Stimulated activated CD4-positive, alpha-beta T cell treated with anti-CD3 and anti-CD28 coated beads, Interleukin-2, amount 100 ng/mL, for 4 hours (primary cell): ENCODE data around the gene HSD11B2.

ENCODE experiments used
- DNase-seq: peaks from one replicate; pipeline ENCODE4 v3.0.0-alpha.2; 2020; ENCODE audit warnings: low read depth

HSD11B2 gene

GRCh38 chr16:67477960-67478554 lies 47.1 kb downstream of the HSD11B2 start:
- no peak for DNase-seq

GRCh38 chr16:67480833-67481560 lies 50.1 kb downstream of the HSD11B2 start, which contains the start of gene ATP6V0D1:
Gene ATP6V0D1 (minus strand): TSS chr16:67481157. CDS start chr16:67481086, 71 bp downstream.
- peak; percentile 96 for DNase-seq

DNA sequence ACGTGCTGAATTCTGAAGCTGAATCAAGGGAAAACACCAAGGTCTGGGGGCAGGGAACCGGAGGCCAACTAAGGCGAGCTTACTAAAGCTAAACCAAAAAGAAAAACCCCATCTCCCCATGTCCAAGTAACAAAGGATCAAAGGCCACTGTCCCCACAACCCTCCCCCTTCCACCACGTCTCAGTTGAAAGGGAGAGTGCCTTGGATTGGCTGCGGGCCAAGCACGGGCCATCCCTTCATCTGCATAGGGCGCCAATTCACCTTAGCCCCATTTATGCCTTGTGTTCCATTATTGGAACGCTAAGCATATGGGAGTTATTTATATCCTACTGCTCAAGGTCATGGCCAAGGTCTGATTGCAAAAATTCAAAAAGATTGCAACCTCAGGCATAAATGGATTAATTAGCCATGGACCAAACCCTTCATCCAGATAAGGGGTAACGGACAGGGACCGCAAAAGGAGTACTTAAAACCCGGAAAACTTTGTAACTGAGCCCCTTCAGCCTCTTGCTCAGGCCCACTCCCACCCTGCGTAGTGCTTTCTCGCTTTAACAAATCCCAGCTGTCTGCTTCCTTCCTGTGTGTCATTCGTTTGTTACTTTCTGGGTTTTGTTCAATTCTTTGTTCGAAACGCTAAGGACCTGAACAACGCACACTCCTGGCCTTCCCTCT lies 50.8 kb downstream of the HSD11B2 start:
- no peak for DNase-seq

DNA sequence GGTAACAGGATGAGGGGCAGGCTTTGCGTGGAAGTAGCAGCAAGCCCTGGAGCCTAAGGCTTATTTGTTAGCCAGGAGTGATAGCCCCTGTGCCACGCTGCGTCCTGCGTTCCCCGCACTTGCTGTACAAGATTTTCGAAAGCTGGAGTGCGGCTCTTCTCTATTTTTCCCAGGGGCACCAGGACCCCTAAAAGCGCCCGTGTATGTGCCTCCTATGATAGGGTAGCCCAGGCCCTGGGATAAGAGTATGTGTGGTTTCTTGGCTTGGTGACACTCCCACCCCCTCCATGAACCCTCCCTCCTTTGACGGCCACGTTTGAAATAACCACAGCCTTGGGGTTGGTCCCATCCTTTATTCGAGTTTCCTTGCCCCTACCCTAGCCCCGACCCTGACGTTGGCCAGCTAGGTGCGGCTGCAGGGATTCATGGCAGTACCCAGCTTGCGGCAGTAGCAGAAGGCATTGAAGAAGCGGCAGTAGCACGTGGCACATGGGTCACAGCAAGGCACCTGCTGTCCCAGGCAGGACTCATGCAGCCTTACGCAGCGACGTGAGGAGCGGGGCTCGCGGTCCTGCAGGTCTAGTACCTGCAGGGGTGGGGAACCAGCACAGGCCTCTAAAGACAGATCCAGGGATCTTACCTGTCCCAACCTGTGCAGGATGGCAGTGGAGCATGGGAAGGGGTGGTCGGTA lies 51.5 kb downstream of the HSD11B2 start:
- DNase-seq, result no peak

DNA sequence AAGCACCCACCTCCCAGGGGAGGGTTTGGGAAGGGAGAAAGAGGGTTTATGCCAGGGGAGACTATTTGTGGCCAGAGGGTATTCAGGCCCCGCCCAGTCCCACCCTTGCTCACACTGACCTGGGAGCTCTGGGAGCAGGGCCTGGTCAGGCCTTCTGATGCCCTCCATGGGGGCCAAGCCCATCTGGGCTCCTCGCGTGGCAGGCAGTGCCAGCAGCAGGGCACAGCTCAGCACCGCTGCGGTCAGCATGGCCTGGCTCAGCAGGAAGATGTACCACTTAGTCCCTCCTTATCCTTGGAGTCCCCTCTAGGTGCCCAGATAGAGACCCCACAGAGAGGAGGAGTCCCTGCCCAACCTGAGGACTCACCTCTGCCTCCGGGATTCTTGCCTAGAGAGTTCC lies 52.2 kb downstream of the HSD11B2 start, which contains the start of gene AGRP:
TSS of gene AGRP (minus strand) at position 398 of the 400 bp plus-strand sequence. CDS start at position 249, 149 bp downstream.
- no peak for DNase-seq

DNA sequence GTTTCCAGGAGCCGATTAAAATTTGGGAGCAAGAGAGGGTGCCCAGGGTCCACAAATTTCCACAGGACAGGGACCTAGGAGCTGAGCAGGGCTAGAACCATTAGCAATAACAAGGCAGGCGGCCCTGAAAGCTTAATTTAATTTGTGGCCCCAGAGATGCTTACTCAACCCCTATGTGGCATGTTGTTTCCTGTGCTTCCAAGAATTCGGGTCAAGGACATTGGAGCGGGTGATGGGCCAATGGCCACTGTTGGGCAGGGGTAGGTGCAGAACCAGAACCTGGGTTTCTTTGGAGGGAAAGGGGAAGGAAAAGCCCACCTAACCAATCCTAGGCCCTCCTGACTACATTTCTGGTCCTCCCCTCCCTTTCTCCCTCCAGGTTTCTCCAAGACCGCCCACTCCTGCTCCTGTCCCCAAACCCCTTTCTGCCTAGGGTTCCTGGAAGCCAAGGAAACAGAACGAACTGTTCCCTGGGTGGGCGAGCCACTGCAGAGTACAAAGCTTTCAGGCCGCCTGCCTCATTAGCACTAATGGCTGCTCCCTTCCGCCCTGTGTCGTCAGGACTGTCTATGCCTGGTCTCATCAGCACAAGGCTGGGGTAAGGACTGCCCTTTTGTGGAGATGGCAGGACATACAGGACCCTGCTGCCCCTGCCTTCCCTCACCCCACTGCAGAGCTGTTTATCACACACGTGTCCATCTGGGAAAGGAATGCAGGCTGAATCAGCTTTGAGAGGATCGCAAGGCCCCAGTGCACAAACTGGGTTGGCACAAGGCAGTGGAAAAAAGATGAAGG lies 53.0 kb downstream of the HSD11B2 start:
- DNase-seq, result no peak

DNA sequence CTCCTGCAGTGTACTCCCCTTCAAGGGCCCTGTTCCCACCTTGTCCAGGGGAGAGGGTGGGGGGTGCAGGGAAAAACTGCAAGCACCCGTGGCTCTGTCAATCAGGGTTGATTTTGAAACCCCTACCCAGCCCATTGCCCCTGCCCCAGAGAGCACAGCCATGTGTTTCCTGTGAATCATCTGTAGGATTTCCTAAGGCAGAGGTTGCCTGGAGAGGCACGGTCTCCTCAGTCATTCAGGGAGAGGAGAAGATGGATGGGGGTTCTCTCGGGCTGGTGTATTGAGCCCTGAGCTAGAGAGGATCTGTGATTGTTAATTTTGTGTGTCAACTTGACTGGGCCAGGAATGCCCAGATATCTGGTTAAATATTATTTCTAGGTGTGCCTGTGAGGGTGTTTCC lies 55.9 kb downstream of the HSD11B2 start:
- no peak for DNase-seq
